HG03565 (cell line): ENCODE data around the gene COPS4.
"Not testable (repeated sequence)": the region's sequence is repeated elsewhere in the genome, so short reads cannot be mapped to it uniquely, and the experiment has no call there.

Experiments
- ATAC-seq: cut with Tn5 transposase; IDR thresholded peaks from one replicate; pipeline ENCODE4 v1.9.1; 2021; ENCODE audit warnings: mild to moderate bottlenecking, moderate library complexity; ENCODE audit not compliant: unreplicated experiment

Gene COPS4

GRCh38 chr4:83034630-83035494, at the start of gene COPS4:
TSS of gene COPS4 (plus strand) at chr4:83035183. CDS start at chr4:83035225, 42 bp downstream.
- peak; percentile 96 for ATAC-seq

DNA sequence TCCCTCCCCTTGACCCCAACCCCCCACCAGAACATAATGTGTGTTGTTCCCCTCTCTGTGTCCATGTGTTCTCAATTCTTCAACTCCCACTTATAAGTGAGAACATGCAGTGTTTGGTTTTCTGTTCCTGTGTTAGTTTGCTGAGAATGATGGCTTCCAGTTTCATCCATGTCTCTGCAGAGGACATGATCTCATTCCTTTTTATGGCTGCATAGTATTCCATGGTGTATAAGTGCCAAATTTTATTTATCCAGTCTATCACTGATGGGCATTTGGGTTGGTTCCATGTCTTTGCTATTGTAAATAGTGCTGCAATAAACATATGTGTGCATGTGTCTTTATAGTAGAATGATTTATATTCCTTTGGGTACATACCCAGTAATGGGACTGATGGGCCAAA, 47.5 kb upstream of the COPS4 start:
- ATAC-seq: not testable (repeated sequence)

- no peak for ATAC-seq
These were observed 46.6 kb upstream of the COPS4 start for GRCh38 chr4:82988323-82988832.

DNA sequence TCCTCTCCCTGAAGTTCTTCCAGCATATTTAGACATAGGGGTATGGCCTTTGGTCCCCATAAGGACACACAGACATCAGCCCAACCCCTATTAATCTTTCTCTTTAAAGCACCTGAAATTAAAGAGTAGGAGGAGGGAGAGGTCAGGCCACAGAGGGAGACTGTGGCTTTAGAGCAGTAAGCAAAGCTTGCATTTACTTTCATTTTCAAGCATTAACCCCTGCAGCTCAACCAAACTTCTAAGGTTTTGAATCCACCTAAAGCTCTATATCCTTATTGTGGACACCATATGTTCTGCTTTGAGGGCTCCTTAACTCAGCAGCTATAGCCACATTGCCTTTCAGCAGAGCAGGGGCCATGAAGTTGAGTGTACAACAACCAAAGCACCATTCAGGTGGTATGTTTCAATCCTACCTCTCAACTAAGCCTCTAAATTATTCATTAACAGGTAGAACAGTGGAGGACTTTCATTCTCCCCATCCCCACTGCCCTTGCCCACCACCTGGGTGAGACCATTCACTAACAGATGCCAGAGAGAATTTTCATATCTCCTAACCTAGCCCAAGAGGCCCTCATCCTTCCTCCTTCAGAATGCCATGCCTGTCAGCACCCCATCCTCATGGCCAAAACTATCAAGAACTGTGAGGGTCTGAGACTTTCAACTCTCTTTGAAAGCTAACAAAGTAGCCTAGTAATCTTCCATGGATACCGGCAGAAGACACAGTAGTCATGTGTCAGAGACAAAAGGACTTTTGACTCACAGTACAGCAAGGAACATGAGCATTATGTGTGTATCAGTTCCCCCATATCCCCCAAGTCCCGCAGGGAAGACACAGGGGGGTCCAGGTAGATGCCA, 45.2 kb upstream of the COPS4 start:
- peak; percentile 86 for ATAC-seq

GRCh38 chr4:82994834-82995233, 40.1 kb upstream of the COPS4 start:
- ATAC-seq: no peak

DNA sequence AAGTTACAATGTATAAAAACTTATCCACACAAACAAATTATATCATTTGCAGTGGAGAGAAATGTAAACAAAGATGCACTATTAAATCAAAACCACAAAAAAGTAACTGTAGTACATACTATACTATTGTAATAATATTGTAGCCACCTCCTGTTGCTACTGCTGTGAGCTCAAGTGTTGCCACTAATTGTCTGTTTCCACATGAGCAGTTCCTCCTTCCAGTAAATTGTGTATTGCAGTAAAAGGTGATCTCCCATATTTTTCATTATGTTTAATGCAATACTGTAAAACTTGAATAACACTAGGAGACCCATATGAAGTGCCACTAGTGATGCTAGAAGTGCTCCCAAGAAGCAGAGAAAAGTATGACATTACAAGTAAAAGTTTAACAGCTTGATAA, 36.1 kb upstream of the COPS4 start:
- no peak for ATAC-seq

GRCh38 chr4:83002329-83002728, 32.7 kb upstream of the COPS4 start:
- no peak for ATAC-seq

DNA sequence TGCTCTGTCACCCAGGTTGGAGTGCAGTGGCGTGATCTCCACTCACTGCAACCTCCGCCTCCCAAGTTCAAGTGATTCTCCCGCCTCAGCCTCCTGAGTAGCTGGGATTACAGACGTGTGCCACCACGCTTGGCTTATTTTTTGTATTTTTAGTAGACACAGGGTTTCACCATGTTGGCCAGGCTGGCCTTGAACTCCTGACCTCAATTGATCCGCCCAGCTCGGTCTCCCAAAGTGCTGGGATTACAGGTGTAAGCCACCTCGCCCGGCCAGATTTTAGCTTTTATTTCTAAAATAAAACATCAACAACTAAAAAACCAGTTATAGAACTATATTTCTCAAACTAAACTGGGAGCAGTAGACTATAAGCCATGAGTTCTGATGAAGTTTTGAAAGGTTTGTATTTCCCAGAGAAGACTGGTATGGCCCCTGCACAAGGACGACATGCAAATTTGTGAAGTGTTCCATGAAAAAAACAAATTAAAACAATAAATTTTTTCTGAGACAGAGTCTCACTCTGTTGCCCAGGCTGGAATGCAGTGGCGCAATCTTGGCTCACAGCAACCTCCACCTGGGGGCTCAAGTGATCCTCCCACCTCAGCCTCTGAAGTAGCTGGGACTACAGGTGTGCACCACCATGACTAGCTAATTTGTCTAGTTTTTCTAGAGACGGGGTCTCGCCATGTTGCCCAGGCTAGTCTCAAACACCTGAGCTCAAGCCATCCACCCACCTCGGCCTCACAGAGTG, 31.8 kb upstream of the COPS4 start:
- ATAC-seq: not testable (repeated sequence)

DNA sequence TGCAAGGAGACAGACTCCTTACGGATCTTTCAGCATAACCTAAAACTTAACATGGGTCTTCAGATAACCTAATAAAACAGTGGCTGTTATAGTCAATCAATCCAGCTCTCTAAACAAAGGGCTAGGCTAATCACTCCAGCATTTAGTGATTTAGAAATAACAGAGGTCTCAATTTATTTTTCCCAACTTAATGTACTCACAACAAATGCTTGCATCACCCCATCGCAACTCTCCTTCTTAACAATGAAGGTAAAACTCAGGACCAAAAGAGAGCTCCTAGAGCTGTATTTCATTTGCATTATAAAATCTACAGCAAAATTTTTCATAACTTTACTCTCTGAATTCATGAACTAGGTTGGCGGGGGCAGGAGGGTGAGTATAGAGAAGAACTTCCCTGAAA, 25.5 kb upstream of the COPS4 start:
- no peak for ATAC-seq

DNA sequence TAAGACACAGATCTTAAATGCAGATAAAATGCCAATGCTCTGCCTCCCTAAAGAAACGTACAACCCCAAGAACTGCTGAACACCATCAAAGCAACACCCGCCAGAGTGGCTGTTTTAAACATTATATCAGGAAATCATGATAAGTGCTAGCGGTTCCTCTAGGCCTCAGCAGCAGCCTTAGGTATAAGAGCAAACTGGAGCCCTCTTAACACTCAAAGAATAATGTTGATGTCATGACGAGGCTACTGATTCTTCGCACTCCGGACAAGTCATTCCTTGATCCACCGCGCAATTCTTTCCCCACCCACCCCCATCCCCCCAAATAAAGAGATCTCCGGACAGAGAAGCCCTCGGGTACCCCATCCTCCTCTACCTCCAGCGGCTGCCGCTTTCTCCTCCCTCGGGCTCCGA, 24.9 kb upstream of the COPS4 start:
- ATAC-seq: no peak

GRCh38 chr4:83010522-83011318, 24.3 kb upstream of the COPS4 start, which contains the start of gene LIN54:
TSS of gene LIN54 (minus strand) at chr4:83010823. CDS start at chr4:82984844, 25,979 bp downstream.
- peak; percentile 23 for ATAC-seq

DNA sequence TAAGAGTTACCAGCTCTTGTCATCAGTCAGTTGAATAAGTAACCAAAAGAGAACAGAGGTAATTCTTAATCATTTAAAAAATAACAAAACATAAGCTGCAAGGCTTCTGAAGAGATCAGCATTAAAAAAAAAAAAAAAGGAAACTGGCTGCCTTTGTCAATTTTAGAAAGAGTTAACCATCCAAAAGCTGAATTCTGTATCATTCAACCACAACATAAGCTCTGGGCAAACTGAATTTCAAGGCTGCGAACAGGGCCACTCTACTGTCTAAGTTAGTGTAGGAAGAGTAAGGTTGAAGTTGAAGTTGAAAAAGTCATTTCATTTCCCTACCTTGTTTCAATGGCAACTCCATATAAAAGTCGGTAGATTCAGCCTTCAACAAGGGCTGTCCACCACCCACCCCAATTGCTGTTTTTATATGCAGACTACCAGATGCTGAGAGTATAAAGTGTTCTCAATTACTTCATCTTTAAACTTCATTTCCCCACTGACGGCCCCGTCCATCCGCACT, 23.2 kb upstream of the COPS4 start:
- no peak for ATAC-seq

- peak; percentile 2 for ATAC-seq
These were observed 22.7 kb upstream of the COPS4 start for GRCh38 chr4:83012200-83012686.

DNA sequence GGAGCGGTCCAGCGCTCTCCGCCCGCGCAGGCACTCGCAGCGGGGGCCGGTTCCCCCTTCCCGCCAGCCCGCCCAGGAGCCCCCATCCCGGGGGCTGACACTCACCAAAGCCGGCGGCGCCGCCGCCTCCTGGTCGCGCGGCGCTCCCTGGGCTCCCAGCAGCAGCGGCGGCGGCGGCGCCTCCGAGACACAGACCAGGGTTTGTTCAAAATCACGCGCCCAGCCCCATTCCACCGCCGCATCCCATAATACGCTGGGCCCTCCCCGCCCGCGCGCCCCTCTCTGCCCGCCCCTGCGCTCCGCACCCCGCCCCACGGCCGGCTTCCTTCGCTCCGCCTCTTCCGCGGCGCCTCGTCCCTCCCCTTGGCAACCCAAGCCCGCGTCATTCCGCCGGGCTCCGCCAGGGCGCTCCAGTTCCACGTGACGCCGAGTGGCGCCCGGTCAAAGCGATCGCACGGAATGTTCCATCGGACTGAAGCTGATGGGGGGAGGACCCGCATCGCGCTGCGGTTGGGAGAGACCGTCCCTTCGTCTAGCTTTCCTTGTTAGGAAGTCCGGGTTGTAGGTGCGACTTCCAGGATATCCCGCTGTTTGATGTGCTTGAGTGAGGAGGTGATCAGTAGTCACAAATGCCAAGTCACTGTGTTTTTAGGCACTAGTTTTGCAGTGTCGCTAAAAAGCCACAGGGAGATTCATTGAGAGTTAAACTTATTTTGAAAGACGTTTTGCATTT, 22.1 kb upstream of the COPS4 start:
- ATAC-seq: peak; percentile 81

GRCh38 chr4:83013420-83013867, 21.5 kb upstream of the COPS4 start:
- ATAC-seq: no peak

GRCh38 chr4:83013902-83014301, 21.1 kb upstream of the COPS4 start:
- no peak for ATAC-seq

- peak; percentile 82 for ATAC-seq
These were observed 15.0 kb upstream of the COPS4 start for GRCh38 chr4:83019794-83020494.
